ENCODE data around the gene RGL1.

DNA sequence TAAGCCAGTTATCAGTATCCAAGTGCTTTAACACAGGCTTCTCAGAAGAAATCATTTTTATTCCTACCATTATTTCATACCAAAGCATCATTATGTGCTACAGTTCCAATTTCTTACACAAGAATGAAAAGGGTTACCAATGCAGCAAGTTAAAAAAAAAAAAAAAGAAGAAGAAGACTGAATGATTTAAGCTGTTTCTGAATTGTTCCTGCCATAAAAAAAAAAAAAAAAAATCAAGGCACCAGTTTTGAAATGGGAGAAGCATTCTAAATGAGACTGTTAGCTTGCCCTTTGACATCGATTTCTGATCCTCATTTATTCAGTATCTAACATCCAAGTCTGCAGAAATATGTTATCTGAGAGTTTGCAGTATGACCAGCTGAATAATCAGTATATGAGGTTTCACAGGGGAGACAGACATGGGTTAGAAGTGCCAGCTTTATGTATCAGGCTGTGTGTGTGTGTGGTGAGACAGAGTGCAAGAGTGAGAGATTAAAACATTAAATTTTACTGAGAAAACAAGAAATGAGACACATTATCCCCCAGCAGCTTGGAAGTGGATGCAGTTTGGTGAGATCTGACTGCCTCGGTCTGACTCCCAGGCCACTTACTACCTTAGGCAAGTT is 126.8 kb downstream of the RGL1 start:
- TF ChIP-seq, protein P1, sequence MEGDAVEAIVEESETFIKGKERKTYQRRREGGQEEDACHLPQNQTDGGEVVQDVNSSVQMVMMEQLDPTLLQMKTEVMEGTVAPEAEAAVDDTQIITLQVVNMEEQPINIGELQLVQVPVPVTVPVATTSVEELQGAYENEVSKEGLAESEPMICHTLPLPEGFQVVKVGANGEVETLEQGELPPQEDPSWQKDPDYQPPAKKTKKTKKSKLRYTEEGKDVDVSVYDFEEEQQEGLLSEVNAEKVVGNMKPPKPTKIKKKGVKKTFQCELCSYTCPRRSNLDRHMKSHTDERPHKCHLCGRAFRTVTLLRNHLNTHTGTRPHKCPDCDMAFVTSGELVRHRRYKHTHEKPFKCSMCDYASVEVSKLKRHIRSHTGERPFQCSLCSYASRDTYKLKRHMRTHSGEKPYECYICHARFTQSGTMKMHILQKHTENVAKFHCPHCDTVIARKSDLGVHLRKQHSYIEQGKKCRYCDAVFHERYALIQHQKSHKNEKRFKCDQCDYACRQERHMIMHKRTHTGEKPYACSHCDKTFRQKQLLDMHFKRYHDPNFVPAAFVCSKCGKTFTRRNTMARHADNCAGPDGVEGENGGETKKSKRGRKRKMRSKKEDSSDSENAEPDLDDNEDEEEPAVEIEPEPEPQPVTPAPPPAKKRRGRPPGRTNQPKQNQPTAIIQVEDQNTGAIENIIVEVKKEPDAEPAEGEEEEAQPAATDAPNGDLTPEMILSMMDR (IDR thresholded peaks at IDR 0.05; ENCODE audit: low read length), result no peak
- TF ChIP-seq EZH2 (optimal IDR thresholded peaks at IDR 0.05; ENCODE audit: low read depth, low read length), result no peak

Measured in MM.1S (cell line).